GM21360 (cell line): ENCODE measurements around the gene SARM1.
A peak's percentile ranks its signal among the peaks of the same experiment; 100 is the strongest.

Experiments
- ATAC-seq: cut with Tn5 transposase; IDR thresholded peaks from one replicate; pipeline ENCODE4 v1.9.1; 2021; ENCODE audit warnings: mild to moderate bottlenecking, moderate library complexity; ENCODE audit not compliant: unreplicated experiment

SARM1 gene

DNA sequence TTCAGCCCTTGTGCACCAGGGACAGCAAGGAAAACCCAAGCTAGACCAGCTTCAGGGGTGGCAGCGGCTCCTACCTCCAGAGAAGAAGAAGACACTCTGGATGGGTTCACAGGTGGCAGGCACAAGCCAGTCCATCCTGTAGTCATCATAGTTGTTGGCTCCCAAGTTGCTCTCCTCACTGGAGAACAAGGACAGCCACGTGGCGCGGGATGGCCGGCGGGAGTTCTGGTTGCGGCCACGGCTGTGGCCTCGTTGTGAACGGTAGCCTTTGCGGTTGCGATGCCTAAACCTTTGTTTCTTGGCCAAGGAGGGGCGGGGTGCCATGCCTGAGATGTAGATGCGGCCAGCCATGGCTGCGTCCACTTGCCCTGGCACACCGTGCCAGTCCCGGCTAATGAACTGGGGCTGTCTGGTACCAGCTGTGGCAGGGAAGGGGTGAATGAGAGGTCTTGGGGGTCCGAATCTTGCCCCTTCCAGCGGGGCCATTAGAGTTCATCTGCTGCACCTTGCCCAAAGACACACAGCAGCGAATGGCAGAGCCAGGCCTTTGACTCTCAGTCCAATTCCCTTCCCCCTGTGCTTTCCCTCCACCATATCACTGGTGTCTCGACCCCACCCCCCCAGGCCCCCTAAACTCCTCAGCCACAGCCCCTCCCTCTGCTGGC is 3.7 kb upstream of the SARM1 start:
- ATAC-seq = no peak

DNA sequence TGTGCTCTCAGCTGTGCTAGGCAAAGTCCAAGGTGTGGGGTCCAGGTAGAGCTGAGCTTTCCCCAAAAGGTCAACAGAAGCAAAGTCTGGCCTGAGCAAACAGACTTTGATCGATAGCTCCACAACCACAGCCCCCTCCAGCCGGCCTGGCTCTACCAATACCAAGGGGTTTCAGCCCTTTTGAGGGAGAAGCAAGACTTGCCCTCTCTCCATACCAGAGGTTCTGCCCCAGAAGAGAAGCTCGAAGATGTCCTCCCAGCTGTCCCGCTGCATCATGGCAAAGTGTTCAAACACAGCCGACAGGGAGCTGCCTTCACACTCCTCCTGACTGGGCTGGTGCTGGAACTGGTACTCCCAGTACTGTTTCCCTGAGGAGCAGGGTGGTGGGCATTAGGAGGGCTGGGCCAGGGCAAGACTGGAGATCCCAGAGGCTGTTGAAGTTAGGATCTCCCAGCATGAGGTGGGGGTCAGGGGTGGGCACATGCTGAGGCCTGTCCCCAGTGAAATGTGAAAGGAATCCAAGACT is 3.1 kb upstream of the SARM1 start:
- no peak for ATAC-seq

DNA sequence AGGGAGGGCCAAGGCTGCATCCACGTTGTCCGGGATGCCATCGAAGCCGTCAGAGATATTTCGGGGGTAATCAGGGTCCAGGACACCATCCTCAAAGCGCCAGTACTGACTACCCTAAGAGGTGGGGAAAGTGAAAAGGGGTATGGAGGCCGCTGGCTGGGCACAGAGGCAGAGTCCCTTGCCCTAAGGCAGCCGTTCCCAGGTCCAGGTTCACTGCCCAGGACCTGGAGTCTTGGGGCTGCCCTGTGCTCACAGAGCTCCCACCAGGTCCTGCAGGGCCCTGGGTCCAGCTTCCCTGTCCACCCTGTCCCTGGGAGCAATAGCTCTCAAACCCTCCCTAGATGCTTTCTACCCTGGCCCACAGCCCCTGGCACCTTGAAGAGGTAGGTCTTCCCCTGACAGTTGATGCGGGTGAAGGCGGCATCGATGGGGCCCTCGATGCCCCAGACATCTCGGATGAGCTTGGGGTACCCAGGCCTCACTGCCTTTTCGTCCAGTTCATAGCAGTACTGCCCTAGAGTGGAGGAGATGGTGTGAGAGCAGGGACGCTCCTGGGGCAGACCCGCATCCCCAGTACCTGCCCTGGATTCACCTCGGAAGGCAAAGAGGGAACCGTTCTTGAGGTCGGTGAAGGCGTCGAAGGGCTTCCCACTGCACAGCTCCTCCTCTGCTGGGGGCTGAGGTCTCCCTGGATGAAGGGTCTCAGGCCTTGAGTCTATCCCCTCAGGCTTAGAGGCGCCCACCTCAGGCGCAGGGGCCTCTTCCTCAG is 2.4 kb upstream of the SARM1 start:
- ATAC-seq = no peak

DNA sequence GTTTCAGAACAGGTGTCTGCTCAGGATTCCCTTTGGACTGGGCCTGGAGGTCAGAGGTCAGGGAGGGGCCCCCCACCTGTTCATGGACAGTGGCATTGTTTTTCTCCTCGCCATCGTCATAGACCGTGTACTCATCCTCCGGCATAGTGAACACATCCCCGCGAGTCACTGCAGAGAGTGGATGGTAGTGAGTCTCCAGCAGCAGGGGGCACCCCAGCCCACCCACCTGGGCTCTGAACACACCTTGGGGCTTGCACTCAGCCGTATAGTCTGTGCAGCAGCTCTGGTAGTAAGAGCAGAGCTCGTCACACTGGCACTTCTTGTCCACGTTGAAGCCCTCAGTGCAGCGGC is 1.8 kb upstream of the SARM1 start:
- no peak for ATAC-seq

DNA sequence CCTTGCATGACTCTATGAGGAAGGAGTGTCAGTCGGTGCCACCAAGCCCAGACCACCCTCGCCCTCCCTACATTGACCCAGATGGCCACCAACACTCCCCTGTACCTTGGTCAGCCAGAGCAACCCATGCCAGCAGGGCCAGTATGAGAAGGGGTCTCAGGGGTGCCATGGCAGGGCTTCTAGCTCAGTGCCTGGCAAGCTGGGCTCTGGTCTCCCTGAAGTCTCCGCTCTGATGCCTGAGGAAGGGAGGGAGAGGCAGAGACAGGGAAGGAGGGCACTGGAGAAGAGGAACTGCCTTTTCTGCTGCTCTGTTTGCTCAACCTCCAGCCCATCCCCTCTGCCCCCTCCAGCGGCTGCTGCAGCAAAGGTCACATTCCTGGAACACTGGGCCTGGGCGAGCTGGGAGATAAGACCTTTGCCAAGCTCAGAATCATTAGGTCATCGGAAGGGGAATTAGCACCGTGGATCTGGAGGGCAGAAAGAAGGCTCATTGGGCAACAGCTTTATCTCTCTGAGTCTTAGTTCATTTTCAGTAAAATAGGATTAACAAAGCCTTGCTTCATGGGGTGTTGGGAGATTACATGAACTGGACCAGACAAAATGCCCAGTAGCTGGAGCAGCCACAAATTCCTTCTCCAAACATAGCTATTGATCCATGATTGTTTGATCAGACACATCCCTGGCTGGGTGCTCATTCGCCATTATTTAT is 1.3 kb upstream of the SARM1 start, which contains the start of gene VTN:
TSS of gene VTN (minus strand) at position 273 of the 709 bp plus-strand sequence. CDS start at position 169, 104 bp downstream.
- ATAC-seq = no peak

DNA sequence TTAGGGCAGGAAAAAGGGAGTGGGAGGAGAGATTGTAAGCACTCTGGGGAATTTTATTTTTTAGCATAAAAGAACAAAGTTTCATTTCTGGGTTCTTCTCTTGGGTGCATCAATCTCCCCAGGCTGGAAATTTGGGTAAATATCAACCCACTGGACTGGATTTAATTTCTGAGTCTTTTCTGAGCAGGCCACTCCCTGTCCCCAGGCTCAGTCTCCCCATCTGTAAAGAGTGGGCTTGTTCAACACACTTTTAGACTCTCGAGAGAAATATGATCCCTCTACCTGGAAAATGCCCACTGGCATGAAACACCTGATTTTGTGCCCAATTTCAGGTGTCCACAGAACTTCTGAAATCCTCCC is 770 bp upstream of the SARM1 start:
- ATAC-seq = no peak

DNA sequence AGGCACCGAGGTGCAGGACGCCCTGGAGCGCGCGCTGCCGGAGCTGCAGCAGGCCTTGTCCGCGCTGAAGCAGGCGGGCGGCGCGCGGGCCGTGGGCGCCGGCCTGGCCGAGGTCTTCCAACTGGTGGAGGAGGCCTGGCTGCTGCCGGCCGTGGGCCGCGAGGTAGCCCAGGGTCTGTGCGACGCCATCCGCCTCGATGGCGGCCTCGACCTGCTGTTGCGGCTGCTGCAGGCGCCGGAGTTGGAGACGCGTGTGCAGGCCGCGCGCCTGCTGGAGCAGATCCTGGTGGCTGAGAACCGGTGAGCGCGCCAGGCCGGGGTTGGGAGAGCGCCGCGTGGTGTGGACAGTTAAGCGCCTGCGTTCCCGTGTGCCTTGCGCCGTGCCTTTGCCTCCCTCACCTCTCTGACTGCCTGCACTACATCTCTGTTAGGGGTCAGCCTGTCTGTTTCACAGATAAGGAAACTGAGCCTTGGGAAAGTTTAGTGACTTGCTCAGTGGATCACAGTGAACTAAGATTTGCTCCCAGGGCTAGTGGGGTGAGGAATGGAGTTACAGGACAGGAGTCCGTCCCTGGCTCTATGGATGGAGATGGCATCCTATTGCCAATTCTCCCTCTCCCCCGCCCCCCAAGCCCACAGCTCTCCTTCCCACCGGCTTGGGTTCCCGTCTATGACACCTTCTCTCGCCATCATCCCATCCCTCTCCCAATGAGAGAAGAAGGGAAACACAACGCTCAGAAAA is 880 bp downstream of the SARM1 start:
- ATAC-seq = peak; percentile 10

DNA sequence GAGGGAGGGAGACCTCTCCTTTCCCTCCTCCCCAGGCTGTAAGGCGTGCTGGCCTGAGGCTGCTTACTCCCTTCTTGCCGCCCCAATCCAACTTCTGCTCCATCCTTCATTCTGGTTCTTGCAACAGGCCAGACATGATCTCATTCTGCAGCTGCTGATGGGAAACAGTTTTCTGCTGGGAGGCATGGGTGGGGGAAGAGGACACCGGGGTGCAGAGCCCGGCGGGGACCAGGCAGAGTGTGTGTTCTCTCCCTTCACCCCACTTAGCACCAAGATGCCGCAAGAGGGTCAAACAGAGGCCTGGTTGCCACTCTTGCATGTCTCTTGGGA is 1.4 kb downstream of the SARM1 start:
- no peak for ATAC-seq

DNA sequence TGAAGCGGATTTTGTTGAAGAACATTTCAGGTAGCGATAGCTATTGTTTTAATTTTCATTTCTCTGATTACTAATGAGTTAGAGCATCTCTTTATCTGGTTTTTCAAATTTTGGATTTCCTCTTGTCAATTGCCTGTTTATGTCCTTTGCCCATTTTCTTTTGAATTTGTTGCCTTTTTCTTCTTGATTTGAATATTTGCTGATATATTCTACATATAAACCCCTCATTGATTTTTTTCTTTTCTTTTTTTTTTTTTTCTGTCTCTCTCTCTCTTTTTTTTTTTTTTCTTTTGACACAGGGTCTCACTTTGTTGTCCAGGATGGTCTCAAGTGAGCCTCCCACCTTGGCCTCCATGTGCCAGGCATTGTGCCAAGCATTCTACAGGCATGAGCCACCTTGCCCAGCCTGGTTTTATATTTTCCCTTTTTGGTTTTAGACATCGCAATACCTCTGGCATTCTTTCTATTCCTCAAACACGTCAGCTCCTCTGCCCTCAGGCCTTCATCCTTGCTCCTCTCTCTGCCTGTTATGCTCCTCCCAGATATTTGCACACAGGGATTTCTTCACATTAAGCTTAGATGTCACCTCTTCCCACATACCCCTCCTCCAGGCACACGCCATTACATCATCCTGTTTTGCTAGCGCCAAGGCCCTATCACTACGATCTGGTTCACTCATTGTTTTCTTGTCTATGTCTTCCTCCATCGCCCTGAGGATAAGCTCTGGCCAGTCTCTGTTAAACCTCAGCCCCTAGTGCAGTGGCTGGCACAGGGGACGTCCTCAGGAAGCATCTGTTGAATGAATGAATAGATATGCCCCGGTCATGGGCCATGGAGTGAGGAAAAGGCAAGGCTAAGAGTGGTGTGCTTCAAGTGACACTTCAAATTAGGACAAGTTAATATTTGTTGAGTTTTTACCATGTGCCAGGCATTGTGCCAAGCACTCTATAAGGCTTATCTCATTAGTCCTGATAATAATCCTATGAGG is 8.6 kb downstream of the SARM1 start:
- no peak for ATAC-seq

DNA sequence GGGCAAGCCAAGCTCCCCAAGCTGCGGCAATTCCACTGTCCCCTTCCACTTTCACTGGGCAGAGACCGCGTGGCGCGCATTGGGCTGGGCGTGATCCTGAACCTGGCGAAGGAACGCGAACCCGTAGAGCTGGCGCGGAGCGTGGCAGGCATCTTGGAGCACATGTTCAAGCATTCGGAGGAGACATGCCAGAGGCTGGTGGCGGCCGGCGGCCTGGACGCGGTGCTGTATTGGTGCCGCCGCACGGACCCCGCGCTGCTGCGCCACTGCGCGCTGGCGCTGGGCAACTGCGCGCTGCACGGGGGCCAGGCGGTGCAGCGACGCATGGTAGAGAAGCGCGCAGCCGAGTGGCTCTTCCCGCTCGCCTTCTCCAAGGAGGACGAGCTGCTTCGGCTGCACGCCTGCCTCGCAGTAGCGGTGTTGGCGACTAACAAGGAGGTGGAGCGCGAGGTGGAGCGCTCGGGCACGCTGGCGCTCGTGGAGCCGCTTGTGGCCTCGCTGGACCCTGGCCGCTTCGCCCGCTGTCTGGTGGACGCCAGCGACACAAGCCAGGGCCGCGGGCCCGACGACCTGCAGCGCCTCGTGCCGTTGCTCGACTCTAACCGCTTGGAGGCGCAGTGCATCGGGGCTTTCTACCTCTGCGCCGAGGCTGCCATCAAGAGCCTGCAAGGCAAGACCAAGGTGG is 9.8 kb downstream of the SARM1 start:
- ATAC-seq = no peak

DNA sequence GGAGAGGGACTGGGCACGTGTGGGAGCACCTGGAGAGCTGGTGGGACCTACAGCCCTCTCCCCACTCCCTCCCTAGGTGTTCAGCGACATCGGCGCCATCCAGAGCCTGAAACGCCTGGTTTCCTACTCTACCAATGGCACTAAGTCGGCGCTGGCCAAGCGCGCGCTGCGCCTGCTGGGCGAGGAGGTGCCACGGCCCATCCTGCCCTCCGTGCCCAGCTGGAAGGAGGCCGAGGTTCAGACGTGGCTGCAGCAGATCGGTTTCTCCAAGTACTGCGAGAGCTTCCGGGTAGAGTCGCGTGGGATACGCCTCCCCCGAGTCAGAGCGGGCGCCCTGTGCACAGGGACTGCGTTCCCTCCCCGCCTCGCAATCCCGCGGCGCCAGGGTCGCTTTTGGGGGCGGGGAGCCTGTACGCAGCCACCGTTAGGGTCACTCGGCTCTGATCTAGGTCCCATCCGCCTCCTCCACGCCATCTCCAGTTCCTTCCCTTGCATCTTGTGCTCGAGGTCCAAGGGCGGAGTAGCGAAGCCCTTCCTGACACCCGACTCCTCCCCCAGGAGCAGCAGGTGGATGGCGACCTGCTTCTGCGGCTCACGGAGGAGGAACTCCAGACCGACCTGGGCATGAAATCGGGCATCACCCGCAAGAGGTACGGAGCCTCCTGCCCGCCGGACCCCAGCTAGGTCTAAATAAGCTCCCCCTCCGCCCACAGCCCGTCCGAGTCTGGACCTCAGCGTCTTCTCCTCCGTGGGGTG is 13.0 kb downstream of the SARM1 start:
- no peak for ATAC-seq

DNA sequence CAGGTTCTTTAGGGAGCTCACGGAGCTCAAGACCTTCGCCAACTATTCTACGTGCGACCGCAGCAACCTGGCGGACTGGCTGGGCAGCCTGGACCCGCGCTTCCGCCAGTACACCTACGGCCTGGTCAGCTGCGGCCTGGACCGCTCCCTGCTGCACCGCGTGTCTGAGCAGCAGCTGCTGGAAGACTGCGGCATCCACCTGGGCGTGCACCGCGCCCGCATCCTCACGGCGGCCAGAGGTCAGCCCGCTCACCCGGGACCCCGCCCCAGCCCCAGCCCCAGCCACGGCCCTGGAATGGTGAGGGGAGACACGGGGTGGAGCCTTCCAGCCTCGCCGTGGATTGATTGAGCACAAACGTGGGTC is 13.5 kb downstream of the SARM1 start:
- no peak for ATAC-seq

DNA sequence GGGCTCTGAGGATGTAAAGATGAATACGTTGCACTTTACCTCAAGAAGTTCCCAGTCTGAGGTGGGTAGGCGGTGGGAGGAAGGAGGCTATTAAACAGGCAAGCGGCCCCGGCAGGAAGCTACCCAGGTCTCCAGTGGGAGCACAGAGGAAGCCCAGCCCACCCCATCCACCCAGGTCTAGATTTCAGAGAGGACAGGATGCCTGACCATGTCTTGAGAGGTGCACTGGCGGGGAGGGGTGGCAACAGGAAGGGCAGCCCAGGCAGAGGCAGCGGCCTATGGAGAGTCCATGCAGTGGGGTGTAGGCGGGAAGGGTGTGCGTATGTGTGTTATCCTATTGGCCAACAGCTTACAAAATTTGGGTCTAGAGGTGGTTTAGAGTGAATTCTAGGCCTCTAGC is 13.9 kb downstream of the SARM1 start:
- ATAC-seq = no peak

DNA sequence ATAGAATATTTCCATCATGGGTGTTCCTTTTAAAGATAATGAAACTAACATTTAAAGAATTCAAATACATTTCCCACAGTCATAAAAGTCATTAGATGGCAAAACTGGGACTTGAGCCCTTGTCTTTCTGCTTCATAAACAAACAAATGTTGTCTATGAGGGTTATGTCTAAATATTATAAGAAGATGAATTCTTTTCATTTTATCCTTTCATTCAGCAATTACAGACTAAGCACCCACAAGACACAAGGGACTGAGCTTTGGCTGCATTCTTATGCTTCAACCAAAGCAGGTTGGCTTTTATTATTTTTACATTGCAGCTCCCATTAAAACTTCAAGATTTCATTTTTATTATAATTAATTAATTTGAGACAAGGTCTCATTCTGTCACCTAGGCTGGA is 14.9 kb downstream of the SARM1 start:
- ATAC-seq = no peak

DNA sequence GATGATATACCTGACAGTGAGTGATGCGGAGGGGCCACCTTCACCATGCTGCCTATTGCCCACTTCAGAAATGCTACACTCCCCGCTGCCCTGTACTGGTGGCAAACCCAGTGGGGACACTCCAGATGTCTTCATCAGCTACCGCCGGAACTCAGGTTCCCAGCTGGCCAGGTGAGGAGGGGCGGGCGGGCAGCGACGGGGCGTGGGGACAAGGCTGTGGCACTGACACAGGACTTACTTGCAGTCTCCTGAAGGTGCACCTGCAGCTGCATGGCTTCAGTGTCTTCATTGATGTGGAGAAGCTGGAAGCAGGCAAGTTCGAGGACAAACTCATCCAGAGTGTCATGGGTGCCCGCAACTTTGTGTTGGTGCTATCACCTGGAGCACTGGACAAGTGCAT is 16.6 kb downstream of the SARM1 start:
- no peak for ATAC-seq

DNA sequence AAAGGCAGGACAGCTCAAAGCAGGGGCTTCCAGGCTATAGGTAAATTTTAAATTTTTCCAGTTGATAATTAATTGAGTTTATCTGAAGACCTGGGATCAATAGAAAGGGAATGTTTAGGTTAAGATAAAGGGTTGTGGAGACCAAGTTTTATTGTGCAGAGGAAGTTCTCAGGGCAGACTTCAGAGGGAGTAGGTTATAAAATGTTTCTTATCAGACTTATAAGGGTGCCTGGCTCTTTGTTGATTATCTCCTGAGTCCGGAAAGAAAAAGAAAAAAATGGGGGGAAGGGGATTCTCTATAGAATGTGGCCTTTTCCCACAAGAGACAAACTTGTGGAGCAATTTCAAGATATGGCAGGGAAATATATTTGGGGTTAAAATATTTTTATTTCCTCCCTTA is 18.6 kb downstream of the SARM1 start:
- ATAC-seq = no peak

DNA sequence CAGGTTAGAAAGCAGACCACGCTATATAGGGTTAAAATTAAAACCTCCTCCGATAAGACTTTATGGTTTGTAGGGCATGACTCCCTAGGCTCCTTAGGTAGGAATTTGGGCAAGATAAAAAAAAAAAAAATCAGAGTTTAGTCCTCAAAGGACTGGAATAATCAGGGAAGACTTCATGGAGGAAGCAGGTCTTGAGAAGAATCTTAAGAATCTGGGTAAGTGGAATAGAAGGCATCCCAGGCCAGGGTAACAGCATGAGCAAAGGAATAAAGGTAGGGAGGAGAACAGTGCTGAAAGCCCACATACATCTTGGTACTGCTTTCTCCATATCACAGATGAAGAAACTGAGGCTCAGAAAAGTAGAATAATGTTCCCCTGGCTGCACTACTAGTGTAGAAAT is 19.1 kb downstream of the SARM1 start:
- no peak for ATAC-seq

DNA sequence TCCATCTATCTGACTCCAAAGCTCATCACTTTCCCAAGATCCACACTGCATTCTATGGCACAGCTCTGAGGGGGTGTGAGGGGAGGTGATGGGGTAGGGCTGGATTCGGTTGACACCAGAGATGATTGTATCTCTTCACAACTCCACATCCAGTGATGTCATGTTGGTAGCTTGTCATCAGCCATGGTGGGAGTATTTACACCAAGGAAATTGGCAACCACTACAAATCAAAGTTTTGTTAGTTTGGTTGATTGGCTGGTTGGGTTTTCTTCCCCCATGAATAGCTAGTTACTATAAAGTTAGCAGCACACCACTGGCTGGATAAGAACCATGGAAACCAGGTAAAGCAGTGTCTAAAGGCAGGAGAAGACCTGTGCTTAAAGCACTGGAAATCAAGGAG is 19.5 kb downstream of the SARM1 start:
- ATAC-seq = no peak

DNA sequence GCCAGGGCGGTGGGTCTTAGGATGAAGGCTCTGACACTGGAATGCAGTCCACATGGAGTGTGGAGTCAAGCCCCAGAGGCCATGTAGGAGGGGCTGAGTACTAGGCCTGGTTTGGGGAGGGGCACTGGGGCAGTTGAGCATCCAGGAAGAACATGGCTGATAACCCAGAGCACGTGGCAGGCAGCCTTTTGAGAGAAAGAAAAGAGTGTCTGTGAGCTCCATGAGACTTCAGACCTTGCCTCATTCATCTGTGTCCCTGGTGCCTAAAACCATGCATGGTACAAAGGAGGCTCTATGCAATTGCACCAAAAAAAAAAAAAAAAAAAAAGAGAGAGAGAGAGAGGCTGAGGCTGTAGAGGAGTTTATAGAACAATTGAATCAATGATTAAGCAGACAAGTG is 19.9 kb downstream of the SARM1 start:
- no peak for ATAC-seq
